IMR-90 (cell line): ENCODE measurements around the gene TOR4A. TPM values are rescaled to one million over a fixed set of nuclear protein-coding genes. Genes with fewer than 3 reads are reported as not detected.
"Not testable (repeated sequence)": the region's sequence is repeated elsewhere in the genome, so short reads cannot be mapped to it uniquely, and the experiment has no call there.

Experiments
- ATAC-seq: fragments of 200-7000 bp; cut with Tn5 transposase; 2 replicates; pipeline ENCODE4 v1.9.1; 2020; ENCODE audit warnings: low read depth, mild to moderate bottlenecking, moderate library complexity
- BruUV-seq: library from RNA; stranded (reverse); fragments of 400-500 nt; replicated peaks from 2 replicates; lab custom pipeline; 2021; lab: Mats Ljungman, UMichigan
- CTCF ChIA-PET: fragments of 300-600 bp; formaldehyde crosslinking; extraction: SDS; loops from one replicate; lab custom pipeline; 2021; ENCODE audit warnings: antibody characterized with exemption; lab: Yijun Ruan, JAX
- POLR2A ChIA-PET: fragments of 300-600 bp; sonication (Branson Sonifier 250); formaldehyde crosslinking; loops from one replicate; lab custom pipeline; 2022; ENCODE audit warnings: antibody characterized with exemption; ENCODE audit not compliant: unreplicated experiment; lab: Charles Lee
- DNase-seq: peaks from one replicate; pipeline ENCODE4 v3.0.0; 2013
- H2AFZ ChIP-seq: replicated peaks from 2 replicates; pipeline ENCODE3; 2013; ENCODE audit warnings: low read length, mild to moderate bottlenecking; ENCODE audit not compliant: poor library complexity
- H2AK5ac ChIP-seq: 2 replicates; pipeline ENCODE4 v1.6.1; 2013; ENCODE audit warnings: low read depth, low read length, inconsistent platforms
- H2AK9ac ChIP-seq: replicated peaks from 2 replicates; pipeline ENCODE3; 2013; ENCODE audit warnings: mild to moderate bottlenecking, low read depth, low read length, moderate library complexity; ENCODE audit not compliant: poor library complexity
- H2BK120ac ChIP-seq: 2 replicates; pipeline ENCODE4 v1.6.1; 2013; ENCODE audit warnings: low read depth, low read length, inconsistent platforms
- H2BK15ac ChIP-seq: 3 replicates; pipeline ENCODE4 v1.6.1; 2013; ENCODE audit warnings: low read depth, low read length, inconsistent platforms
- H2BK20ac ChIP-seq: 2 replicates; pipeline ENCODE4 v1.6.1; 2013; ENCODE audit warnings: low read depth, mild to moderate bottlenecking, inconsistent platforms, low read length, moderate library complexity
- H2BK5ac ChIP-seq: 2 replicates; pipeline ENCODE4 v1.6.1; 2013; ENCODE audit warnings: mild to moderate bottlenecking, low read depth, low read length, inconsistent platforms; ENCODE audit not compliant: poor library complexity, severe bottlenecking
- H3K14ac ChIP-seq: replicated peaks from 2 replicates; pipeline ENCODE4 v1.6.1; 2013; ENCODE audit warnings: low read depth, low read length, inconsistent platforms
- H3K18ac ChIP-seq: 2 replicates; pipeline ENCODE4 v1.6.1; 2013; ENCODE audit warnings: low read depth, low read length, control low read depth
- H3K23ac ChIP-seq: 2 replicates; pipeline ENCODE4 v1.6.1; 2013; ENCODE audit warnings: low read depth, low read length, inconsistent platforms
- H3K27ac ChIP-seq: 2 replicates; pipeline ENCODE4 v1.5.1; 2013; ENCODE audit warnings: mild to moderate bottlenecking, control low read depth, low read length; ENCODE audit not compliant: insufficient read depth
- H3K27me3 ChIP-seq: 2 replicates; pipeline ENCODE4 v1.6.1; 2013; ENCODE audit warnings: low read length; ENCODE audit not compliant: control insufficient read depth, insufficient read depth
- H3K36me3 ChIP-seq: 2 replicates; pipeline ENCODE4 v1.6.1; 2013; ENCODE audit warnings: low read length, mixed read lengths; ENCODE audit not compliant: control insufficient read depth, insufficient read depth
- H3K4ac ChIP-seq: 2 replicates; pipeline ENCODE4 v1.6.1; 2013; ENCODE audit warnings: low read depth, low read length, inconsistent platforms
- H3K4me1 ChIP-seq: 2 replicates; pipeline ENCODE4 v1.6.1; 2013; ENCODE audit warnings: low read length, mixed read lengths; ENCODE audit not compliant: control insufficient read depth, insufficient read depth
- H3K4me2 ChIP-seq: 2 replicates; pipeline ENCODE4 v1.6.1; 2013; ENCODE audit warnings: low read depth, mild to moderate bottlenecking, control low read depth, low read length, moderate library complexity
- H3K4me3 ChIP-seq: 2 replicates; pipeline ENCODE4 v1.5.1; 2013; ENCODE audit warnings: low read depth, mild to moderate bottlenecking, control low read depth, low read length, moderate library complexity; ENCODE audit not compliant: insufficient read depth
- H3K56ac ChIP-seq: 2 replicates; pipeline ENCODE4 v1.6.1; 2013; ENCODE audit warnings: low read length, inconsistent platforms; ENCODE audit not compliant: insufficient read depth; ENCODE audit errors: extremely low read depth
- H3K79me1 ChIP-seq, 2 experiments: 2 replicates each; pipeline ENCODE4 v1.6.1; 2013; ENCODE audit warnings: low read length in 2 of 2, inconsistent platforms in 1 of 2, low read depth in 1 of 2
- H3K9ac ChIP-seq: 2 replicates; pipeline ENCODE4 v1.6.1; 2013; ENCODE audit warnings: low read depth, low read length, control low read depth
- H3K9me1 ChIP-seq: 2 replicates; pipeline ENCODE4 v1.6.1; 2013; ENCODE audit warnings: low read length, inconsistent platforms; ENCODE audit not compliant: insufficient read depth
- H3K9me3 ChIP-seq: 2 replicates; pipeline ENCODE4 v1.6.1; 2013; ENCODE audit warnings: low read length; ENCODE audit not compliant: control insufficient read depth, insufficient read depth
- H4K20me1 ChIP-seq: 2 replicates; pipeline ENCODE4 v1.6.1; 2013; ENCODE audit warnings: low read length, inconsistent platforms; ENCODE audit not compliant: insufficient read depth
- H4K5ac ChIP-seq: 2 replicates; pipeline ENCODE4 v1.6.1; 2013; ENCODE audit warnings: mild to moderate bottlenecking, low read depth, low read length, control low read depth
- H4K8ac ChIP-seq, 2 experiments: 2 replicates each; pipeline ENCODE4 v1.6.1; 2013; ENCODE audit warnings: low read depth in 2 of 2, low read length in 2 of 2, control low read depth in 1 of 2, inconsistent platforms in 1 of 2
- H4K91ac ChIP-seq: 2 replicates; pipeline ENCODE4 v1.6.1; 2013; ENCODE audit warnings: low read depth, low read length, inconsistent platforms; ENCODE audit not compliant: insufficient read depth
- RFX5 ChIP-seq: IDR thresholded peaks from 2 replicates; pipeline ENCODE4 v1.8.0; 2012; ENCODE audit warnings: low read depth, mild to moderate bottlenecking, low read length, moderate library complexity
- WGBS, 2 experiments: methylation state at CpG; one replicate each; pipeline versions ENCODE4 v1.1.5 to v1.1.7; 2013; ENCODE audit warnings: missing lambda C conversion rate in 2 of 2; ENCODE audit not compliant: insufficient read length in 1 of 2; ENCODE audit errors: extremely low coverage in 2 of 2; 5-methylcytosine and 5-hydroxymethylcytosine counted together
- dilution Hi-C: fragments of 300-500 bp; cut with HindIII; formaldehyde crosslinking; loops from one replicate; pipeline ENCODE4 v1.14.3; 2018; ENCODE audit warnings: low sequenced_read_pairs; ENCODE audit not compliant: unreplicated experiment
- in situ Hi-C: fragments of 300-500 bp; cut with MboI; formaldehyde crosslinking; loops from 3 replicates; pipeline ENCODE4 v1.14.3; 2019; ENCODE audit warnings: low sequenced_read_pairs, inconsistent platforms, mixed read lengths
- intact Hi-C: fragments of 100-400 bp; cut with micrococcal nuclease; formaldehyde crosslinking; loops from 2 replicates; pipeline ENCODE4 v1.10.0; 2022
- polyA plus RNA-seq, 3 experiments: library from polyadenylated mRNA; depleted of rRNA; stranded (reverse); fragments of >200 nt; gene quantifications; 2 replicates each; pipeline ENCODE4 v1.2.3, GENCODE V29; 2012; ENCODE audit warnings: low replicate concordance in 1 of 3
- total RNA-seq: library from RNA; depleted of rRNA; stranded (reverse); fragments of >200 nt; gene quantifications from 2 replicates; pipeline ENCODE4 v1.2.3, GENCODE V29; 2012
- TF ChIP-seq, protein P1 (sequence below): conservative IDR thresholded peaks from 2 replicates; pipeline ENCODE4 v1.5.1; 2012; ENCODE audit warnings: mild to moderate bottlenecking, low read depth, low read length, improper control_type of control experiment

Gene TOR4A
- total and polyA plus RNA-seq, 2 of the 4 experiments (the other 2 are of a cell fraction): 9.7 to 22.9 TPM

DNA sequence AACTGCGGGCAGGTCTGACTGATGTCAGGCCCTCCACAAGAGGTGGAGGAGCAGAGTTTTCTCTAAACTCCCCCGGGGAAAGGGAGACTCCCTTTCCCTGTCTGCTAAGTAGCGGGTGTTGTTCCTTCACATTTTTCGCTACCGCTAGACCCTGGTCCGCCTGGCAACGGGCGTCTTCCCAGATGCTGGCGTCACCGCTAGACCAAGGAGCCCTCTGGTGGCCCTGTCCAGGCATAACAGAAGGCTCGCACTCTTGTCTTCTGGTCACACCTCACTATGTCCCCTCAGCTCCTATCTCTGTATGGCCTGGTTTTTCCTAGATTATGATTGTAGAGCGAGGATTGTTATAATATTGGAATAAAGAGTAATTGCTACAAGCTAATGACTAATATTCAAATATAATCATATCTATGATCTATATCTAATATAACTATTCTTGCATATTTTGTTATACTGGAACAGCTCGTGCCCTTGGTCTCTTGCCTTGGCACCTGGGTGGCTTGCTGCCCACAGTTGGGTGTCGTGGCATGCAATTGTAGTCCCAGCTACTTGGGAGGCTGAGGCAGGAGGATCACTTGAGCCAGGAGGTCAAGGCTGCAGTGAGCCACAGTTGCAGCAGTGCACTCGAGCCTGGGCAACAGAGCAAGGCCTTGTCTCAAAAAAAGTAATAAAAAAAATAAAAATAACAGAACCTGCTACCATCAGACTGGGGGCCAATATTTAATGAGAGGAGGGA, 15.2 kb upstream of the TOR4A start:
- peak; percentile 50 for DNase-seq
- POLR2A ChIA-PET: not testable (repeated sequence)
- WGBS, 2 experiments: no CpG with 5 or more reads among the region's 15 CpGs

More for the DNA sequence above, 15.2 kb upstream of the TOR4A start:
- H2AK5ac ChIP-seq: peak overlapping the region; percentile 28; the same call in 1 of the 2 replicates
- H2BK15ac ChIP-seq, H3K9me1 ChIP-seq, H3K9me3 ChIP-seq, H3K27me3 ChIP-seq, H2BK120ac ChIP-seq, H3K4me1 ChIP-seq, H3K9ac ChIP-seq, H2BK5ac ChIP-seq, H3K23ac ChIP-seq, H3K4me3 ChIP-seq, ATAC-seq, H4K91ac ChIP-seq, H2AK9ac ChIP-seq, H3K4me2 ChIP-seq, H3K27ac ChIP-seq, dilution Hi-C loops, H2BK20ac ChIP-seq, H4K20me1 ChIP-seq, H3K14ac ChIP-seq, in situ Hi-C loops, H3K18ac ChIP-seq, H4K5ac ChIP-seq, H3K4ac ChIP-seq, H4K8ac ChIP-seq, CTCF ChIA-PET, BruUV-seq, intact Hi-C loops, H2AFZ ChIP-seq, H3K56ac ChIP-seq: not testable (repeated sequence)
- peaks cover 10 to 37% of the 10 kb centered on the region in 2 experiments for H3K79me1 ChIP-seq
- 0 out of 2 replicates have a peak, but pooled peaks have one; percentile 27 for TF ChIP-seq RFX5
- TF ChIP-seq, protein P1, sequence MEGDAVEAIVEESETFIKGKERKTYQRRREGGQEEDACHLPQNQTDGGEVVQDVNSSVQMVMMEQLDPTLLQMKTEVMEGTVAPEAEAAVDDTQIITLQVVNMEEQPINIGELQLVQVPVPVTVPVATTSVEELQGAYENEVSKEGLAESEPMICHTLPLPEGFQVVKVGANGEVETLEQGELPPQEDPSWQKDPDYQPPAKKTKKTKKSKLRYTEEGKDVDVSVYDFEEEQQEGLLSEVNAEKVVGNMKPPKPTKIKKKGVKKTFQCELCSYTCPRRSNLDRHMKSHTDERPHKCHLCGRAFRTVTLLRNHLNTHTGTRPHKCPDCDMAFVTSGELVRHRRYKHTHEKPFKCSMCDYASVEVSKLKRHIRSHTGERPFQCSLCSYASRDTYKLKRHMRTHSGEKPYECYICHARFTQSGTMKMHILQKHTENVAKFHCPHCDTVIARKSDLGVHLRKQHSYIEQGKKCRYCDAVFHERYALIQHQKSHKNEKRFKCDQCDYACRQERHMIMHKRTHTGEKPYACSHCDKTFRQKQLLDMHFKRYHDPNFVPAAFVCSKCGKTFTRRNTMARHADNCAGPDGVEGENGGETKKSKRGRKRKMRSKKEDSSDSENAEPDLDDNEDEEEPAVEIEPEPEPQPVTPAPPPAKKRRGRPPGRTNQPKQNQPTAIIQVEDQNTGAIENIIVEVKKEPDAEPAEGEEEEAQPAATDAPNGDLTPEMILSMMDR: peak; percentile 32
- peaks cover 51% of the 10 kb centered on the region for H3K36me3 ChIP-seq
